Measurements from ENCODE around the gene CAB39.
"Not testable (repeated sequence)": the region's sequence is repeated elsewhere in the genome, so short reads cannot be mapped to it uniquely, and the experiment has no call there.

Gene CAB39

DNA sequence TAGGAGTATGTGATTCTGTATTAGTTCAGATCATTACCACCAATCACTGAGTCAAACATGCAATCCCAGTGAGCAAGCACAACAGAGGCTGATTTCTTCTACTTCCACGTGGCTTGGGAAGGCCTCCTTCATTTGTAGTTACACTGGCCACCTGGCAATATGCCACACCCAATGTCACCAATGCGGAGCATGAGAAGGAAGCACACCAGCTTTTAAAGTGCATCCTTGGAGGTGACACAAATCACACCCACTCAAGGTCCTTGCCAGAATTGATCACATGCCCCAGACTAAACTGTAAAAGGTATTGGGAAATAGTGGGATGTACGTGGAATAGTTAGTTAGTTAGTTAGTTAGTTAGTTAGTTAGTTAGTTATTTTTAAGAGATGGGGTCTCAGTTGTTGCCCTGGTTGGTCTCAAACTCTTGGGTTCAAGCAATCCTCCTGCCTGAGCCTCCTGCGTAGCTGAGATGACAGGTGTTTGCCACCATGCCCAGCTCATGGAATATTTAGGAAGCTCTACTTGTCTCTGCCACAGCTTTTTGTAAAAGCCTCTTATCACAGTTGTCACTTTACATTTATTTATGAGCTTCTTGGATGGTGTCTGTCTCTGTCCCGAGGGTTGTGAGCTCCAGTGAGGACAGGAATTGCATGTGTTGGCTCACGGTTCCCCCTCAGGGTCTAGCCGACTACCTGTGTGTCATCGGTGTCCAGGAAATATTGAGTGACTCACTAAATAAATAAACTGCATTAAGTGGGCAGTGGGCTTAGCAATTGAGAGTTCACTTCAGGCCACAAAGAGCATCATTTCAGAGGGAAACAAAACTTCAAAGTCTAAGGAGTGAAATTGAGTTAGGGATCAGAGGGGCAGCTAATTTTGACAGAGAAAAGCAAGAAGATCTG, 28.1 kb upstream of the CAB39 start:
- peak; percentile 41 for DNase-seq

DNA sequence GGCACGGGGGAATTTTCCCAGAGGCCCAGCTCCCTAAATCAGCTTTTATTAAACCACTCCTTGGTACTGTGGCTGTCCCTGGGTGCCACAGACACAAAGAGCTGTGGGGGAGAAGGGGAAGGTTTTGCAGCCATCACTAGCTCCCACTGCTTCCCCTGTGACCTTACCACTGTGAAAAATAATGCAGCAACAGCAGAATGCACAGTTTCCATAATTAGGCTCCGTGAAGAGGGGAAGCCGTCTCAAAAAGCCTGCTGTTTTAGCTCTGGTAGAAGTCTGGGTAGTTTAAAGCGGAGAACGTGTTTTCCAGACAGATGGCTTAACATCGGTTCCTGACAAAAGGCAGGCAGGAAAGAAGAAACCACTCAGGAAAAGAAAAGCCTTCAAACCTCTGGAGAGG, 27.5 kb upstream of the CAB39 start:
- DNase-seq: peak; percentile 48

- DNase-seq: no peak
These were observed 25.1 kb upstream of the CAB39 start for GRCh38 chr2:230687498-230687897.

- no peak for DNase-seq
These were observed 24.2 kb upstream of the CAB39 start for GRCh38 chr2:230688490-230688889.

- DNase-seq: no peak
These were observed 22.2 kb upstream of the CAB39 start for GRCh38 chr2:230690439-230690838.

DNA sequence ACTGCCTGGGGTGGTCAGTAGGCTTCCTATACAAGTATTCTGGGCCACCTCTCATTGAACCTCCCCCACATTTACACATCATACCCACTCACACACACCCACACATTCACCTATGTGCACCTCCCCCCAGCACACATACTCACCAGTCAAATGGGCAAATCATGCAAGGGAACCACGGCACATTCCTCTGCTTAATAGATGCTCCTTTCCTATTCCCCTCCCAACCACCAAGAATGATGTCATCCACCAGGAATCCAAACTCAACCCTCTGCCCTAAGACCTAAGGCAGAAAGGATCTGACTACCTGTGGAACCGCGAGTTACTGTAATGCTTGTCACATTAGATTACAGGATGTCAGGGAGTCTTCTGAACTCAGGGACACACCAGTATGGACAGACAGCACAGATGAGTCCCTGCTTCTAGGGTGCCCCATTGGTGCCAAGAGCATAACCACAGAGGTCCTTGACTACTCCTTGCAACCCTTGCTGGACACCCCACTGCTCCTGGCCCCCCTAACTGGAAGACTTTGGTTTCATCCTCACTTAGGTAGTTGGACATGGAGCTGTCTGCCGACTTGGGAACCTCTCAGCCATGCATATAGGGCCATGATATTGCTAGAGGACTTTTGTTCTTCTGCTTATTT, 21.5 kb upstream of the CAB39 start:
- no peak for DNase-seq

- no peak for DNase-seq
These were observed 19.9 kb upstream of the CAB39 start for GRCh38 chr2:230692760-230693159.

DNA sequence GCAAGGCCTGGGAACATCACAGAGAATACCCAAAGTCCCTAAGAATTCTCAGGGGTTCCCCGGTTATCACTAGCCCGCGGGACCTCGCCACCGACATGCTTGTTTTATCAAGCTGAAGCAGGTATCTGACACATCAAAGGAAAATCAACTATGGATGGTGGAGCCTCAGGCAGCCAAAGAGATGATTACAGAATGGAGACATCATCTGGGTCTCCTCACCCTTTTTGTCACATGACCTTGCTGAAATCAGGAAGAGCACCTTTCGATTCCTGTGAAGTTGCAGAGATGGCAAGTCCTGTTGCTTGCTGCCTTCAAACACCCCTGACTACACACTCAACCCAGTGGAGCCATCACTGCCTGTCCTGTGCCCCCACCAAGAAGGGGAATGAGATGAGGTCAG, 19.2 kb upstream of the CAB39 start:
- no peak for DNase-seq

DNA sequence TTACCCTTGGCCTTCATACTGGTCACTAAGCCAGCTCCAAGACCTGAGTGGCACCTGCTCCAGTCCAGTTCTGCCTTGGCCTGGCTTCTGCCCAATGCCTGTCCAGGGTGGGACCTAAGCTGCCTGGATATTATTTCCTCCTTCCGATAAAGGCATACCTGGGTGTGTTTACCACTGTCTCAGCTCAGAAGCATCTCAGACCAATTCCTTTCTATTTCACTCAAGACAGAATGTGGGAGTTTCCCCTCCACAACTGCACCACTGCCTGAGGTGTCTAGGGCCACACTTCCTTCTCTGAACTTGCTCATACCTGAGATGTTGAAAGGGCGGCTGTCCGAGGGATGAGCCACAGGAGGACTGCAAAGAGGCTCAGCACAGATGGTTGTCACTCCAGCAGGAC, 18.4 kb upstream of the CAB39 start:
- DNase-seq: no peak

DNA sequence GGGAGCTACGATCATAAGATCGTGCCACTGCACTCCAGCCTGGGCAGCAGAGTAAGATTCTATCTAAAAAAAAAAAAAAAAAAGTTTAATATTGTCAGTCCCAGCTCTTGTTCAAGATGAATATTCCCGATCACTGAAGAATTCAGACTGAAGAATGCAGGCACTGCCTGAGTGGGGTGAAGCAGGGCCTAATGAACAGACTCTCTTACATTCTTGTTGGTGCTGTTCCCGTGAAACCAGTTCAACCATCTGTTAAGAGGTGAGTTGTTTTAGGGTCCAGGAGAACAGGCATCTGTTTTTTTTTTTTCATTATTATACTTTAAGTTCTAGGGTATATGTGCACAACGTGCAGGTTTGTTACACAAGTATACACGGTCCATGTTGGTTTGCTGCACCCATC, 17.1 kb upstream of the CAB39 start:
- DNase-seq: no peak

GRCh38 chr2:230696670-230697069, 16.0 kb upstream of the CAB39 start:
- DNase-seq: no peak

- no peak for DNase-seq
These were observed 15.0 kb upstream of the CAB39 start for GRCh38 chr2:230697676-230698075.

- not testable (repeated sequence) for DNase-seq
These were observed 13.9 kb upstream of the CAB39 start for GRCh38 chr2:230698753-230699152.

DNA sequence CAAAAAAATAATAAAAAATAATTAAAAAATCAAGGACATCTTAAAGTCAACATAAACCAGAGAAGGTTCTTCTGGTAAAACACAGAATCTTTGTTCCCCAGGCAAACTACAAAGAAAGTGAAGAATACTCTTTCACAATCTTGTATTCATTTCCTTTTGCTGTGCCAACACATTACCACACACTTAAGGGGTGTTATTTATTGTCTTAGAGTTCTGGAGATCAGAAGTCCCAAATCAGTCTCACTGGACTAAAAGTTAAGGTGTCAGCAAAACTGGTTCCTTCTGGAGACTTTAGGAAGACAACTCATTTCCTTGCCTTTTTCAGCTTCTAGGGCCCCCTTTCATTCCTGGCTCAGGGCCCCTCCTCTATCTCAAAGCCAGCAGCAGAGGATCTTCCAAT, 12.2 kb upstream of the CAB39 start:
- no peak for DNase-seq

- DNase-seq: no peak
These were observed 11.3 kb upstream of the CAB39 start for GRCh38 chr2:230701308-230701707.

GRCh38 chr2:230702457-230702856, 10.2 kb upstream of the CAB39 start:
- DNase-seq: not testable (repeated sequence)

DNA sequence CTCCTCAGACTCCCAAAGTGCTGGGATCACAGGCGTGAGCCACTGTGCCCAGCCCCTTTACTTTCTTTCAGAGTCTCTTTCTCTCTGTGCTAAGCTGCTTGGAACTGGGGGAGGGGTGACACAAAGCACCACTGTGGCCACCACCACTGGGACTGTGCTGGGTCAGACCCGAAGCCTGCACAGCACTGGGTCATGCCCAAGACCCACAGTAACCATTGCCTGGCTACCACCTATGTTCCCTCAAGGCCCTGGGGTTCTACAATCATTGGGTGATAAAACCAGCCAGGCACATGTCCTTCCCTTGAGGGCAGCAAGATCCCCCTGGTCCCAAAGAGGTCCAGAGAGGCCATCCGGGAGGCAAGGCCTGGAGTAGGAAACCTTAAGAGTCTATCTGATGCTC, 9.1 kb upstream of the CAB39 start:
- no peak for DNase-seq

DNA sequence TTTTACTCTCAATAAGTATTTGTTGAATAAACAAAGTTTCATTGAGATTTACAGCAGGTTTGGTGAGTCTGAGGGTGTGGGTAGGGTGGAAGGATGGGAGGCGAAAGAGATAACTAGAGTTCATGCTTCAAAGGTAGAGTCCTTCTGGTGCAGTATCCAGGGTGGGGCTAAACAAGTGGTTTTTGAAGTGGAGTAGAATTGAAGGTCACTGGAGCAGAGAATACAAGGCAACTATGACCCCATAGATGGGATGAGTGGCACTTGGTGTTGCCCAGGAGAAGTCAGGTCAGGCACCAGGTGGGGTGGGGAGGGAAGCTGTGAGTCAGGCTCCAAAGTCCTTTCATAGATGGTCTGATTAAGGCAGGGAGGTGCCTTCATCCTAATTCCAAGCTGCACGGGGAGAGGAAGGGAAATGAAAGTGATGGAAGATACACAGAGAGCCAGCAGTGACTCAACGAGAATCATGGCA, 6.6 kb upstream of the CAB39 start:
- DNase-seq: no peak

- DNase-seq: no peak
These were observed 5.7 kb upstream of the CAB39 start for GRCh38 chr2:230706966-230707365.

GRCh38 chr2:230708204-230708603, 4.4 kb upstream of the CAB39 start:
- no peak for DNase-seq

DNA sequence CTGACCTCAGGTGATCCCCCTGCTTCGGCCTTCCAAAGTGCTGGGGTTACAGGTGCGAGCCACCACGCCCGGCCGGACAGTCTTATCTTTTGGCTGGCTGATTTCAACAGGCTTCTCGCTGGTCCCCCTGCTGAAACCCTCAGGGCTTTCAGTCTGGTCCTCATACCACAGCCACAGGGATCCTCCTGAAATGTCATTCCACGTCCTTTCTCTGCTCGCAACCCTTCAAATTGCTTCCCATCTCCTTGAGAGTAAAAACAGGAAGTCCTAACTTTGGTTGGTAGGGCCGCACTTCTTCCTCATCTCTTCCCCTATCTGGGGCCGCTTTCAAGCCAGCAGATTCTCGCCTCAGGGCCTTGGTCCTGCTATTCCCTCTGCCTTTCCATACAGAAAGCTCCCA, 1.4 kb upstream of the CAB39 start:
- DNase-seq: no peak

DNA sequence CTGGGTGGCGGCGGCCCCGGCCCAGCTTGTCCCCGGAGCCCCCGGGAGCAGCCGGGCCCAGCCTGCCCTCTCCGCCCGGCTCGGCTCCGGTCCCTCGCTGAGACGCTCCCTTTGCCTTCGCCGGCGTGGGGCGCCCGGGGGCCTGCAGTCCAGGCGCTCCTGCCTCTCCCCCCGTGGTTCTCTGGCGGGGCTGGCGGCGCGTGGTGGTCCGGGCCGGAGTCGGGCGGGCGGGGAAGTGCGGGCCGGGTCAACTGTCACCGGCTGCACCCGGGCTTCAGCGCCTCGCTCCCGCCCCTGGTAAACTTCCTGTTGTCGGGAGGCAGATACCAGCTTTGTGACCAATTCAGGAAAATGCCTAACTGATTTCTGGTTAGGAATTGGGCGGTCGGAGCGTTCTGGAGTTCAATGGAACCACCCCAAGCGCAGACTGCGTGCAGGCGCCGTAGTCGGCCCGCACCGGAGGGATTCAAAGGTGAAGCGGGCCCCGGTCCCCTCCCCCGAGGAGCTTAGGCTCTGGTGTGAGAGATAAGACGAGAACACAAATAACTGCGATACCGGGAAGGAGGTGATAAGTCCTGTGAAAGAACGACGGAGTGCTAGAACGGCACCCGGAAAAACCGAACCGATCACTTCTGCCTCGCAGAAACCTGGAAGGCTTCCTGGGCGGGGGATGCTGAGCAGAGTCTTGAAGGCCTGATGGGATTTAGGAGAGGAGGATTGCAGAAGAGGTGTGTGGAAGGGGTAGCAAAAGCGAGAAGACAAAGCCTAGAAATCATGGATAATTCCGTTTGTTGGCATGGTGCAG, 891 bp downstream of the CAB39 start:
- DNase-seq: peak; percentile 71

DNA sequence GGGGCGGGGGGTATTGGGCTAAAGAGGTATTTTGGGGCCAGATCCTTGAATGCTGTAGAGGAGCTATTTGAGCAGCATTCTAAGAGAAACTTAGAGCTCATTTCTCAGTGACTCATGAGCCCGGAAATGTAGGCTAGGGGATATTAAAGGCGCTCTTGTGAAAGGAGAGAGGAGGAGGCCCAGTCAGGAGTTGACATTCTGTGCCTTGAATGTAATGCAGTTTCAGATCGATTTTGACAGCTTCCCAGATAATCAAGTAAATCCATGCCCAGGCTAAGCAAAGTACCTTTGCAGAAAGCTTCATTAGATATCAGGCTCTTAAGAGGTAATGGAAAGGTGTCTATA, 1.5 kb downstream of the CAB39 start:
- no peak for DNase-seq

DNA sequence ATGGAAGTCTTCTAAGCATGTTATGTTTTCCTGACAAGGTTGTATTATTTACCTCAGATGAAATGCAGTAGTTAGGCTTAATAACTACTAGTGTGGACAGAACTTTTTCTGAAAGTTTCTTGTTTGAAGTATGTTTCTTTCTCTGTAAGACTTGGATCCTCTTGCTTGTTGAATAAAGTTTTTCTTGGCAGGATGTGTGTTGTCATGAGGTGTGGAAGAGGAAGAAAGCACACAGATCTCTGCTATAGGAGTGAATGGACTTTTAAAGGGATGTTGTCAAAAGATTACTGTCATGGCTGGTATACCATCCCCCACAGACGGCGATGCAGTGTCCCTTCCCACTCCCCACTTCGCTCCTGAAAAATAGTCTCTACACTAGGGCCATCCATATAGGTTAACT, 2.6 kb downstream of the CAB39 start:
- DNase-seq: no peak
